Measurements from ENCODE around the gene GGA3.

GGA3 gene

GRCh38 chr17:75238684-75239191, 22.7 kb downstream of the GGA3 start:
- H3K4me3 ChIP-seq (replicated peaks; ENCODE audit: low read depth, low read length) = no peak overlapping the region
- peak; percentile 78 for DNase-seq (ENCODE audit: low read depth)
- TF ChIP-seq, protein P1, sequence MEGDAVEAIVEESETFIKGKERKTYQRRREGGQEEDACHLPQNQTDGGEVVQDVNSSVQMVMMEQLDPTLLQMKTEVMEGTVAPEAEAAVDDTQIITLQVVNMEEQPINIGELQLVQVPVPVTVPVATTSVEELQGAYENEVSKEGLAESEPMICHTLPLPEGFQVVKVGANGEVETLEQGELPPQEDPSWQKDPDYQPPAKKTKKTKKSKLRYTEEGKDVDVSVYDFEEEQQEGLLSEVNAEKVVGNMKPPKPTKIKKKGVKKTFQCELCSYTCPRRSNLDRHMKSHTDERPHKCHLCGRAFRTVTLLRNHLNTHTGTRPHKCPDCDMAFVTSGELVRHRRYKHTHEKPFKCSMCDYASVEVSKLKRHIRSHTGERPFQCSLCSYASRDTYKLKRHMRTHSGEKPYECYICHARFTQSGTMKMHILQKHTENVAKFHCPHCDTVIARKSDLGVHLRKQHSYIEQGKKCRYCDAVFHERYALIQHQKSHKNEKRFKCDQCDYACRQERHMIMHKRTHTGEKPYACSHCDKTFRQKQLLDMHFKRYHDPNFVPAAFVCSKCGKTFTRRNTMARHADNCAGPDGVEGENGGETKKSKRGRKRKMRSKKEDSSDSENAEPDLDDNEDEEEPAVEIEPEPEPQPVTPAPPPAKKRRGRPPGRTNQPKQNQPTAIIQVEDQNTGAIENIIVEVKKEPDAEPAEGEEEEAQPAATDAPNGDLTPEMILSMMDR (IDR thresholded peaks at IDR 0.05; ENCODE audit: low read length, missing control alignments) = peak; percentile 87

DNA sequence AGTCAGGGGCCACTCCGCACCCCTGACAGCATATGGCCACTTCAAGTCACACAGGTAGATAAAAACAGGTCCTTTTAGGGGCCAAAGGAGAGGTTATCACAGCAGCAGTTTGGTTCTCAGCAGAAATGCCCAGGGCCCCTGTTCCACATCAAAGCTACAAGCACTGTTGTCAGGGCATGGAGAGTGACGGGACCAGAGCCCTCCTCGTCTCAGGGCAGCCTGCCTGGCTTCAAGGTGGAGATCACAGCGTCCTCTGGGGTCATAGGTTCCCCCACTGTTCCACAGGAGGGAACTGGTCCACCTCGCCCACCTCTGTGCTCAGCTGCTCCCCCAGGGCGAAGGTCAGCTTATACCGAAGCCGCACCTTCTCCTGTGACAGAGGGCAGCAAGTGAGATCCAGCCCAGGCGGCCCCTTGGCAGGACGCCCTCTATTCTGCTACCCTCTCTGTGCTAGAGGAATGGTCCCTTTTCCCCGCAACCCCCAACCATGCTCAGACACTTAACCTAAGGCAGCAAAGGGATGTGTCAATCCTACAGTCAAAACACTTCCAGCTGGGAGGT, 23.3 kb downstream of the GGA3 start:
- H3K4me3 ChIP-seq (replicated peaks; ENCODE audit: low read depth, low read length) = no peak overlapping the region
- no peak for DNase-seq (ENCODE audit: low read depth)
- TF ChIP-seq, protein P1 (IDR thresholded peaks at IDR 0.05; ENCODE audit: low read length, missing control alignments) = no peak

- TF ChIP-seq, protein P1 (IDR thresholded peaks at IDR 0.05; ENCODE audit: low read length, missing control alignments) = no peak
- no peak for DNase-seq (ENCODE audit: low read depth)
- H3K4me3 ChIP-seq (replicated peaks; ENCODE audit: low read depth, low read length) = no peak overlapping the region
These were observed 24.0 kb downstream of the GGA3 start for GRCh38 chr17:75237100-75238014.

GRCh38 chr17:75232786-75233185, 28.6 kb downstream of the GGA3 start:
- no peak for DNase-seq (ENCODE audit: low read depth)
- H3K4me3 ChIP-seq (replicated peaks; ENCODE audit: low read depth, low read length) = no peak overlapping the region
- TF ChIP-seq, protein P1 (IDR thresholded peaks at IDR 0.05; ENCODE audit: low read length, missing control alignments) = no peak

DNA sequence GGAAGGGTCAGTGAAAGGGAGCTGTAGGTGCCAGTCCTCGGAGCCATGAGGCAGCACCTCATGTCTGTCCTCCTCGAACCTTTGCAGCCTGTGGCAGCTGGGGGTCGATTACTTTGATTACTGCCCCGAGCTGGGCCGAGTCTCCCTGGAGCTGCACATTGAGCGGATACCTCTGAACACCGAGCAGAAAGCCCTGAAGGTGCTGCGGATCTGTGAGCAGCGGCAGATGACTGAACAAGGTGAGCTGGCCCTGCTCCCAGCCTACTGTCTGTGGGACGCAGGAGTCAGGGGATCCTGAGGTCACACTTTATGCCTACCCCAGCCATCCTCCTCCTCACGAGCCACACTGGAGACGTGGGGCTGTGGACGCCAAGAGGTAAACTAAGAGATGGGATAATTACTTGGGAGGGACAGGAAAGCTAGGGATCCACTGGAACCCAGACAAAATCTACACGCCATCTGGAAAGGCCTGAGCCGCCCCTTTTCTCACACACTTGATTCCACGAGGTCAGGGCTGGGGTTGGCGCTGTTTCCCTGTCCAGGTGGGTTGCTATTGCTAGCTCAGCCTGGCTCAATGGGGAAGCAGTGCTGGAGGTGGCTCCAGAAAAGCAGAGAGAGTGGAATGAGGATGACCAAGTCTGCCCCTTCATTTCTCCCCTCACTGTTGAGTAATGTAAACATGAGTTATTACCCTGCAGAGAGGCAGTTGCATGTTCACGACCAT, 29.5 kb downstream of the GGA3 start:
- TF ChIP-seq, protein P1 (IDR thresholded peaks at IDR 0.05; ENCODE audit: low read length, missing control alignments) = no peak
- no peak overlapping the region for H3K4me3 ChIP-seq (replicated peaks; ENCODE audit: low read depth, low read length)
- DNase-seq (ENCODE audit: low read depth) = no peak

DNA sequence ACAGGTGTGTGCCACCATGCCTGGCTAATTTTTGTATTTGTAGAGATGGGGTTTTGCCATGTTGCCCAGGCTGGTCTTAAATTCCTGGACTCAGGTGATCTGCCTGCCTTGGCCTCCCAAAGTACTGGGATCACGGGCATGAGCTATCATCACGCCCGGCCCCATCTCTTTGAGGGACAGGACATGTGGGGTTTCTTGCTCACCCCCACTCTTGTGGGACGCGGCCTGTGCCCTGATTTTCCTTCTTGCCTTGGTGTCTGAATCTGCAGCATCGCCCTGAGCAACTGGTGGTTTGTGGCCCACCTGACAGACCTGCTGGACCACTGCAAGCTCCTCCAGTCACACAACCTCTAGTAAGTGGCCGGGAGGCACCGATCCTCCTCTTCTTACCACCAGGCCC, 30.3 kb downstream of the GGA3 start:
- no peak for DNase-seq (ENCODE audit: low read depth)
- no peak overlapping the region for H3K4me3 ChIP-seq (replicated peaks; ENCODE audit: low read depth, low read length)
- TF ChIP-seq, protein P1 (IDR thresholded peaks at IDR 0.05; ENCODE audit: low read length, missing control alignments) = no peak

All from fibroblast of pulmonary artery (primary cell).